K562 (cell line): ENCODE data around the gene OPRL1. TPM values are rescaled to one million over a fixed set of nuclear protein-coding genes. Genes with fewer than 3 reads are reported as not detected.

Source experiments
- ATF6 ChIP-seq: sonication (generic); formaldehyde crosslinking; IDR thresholded peaks from 2 replicates; pipeline ENCODE4 v1.4.0; 2020; ENCODE audit warnings: mild to moderate bottlenecking, missing genetic modification reagents
- C11orf30 ChIP-seq: fragments of 450-650 bp; IDR thresholded peaks from 2 replicates; pipeline ENCODE4 v1.6.1; 2016; ENCODE audit warnings: low read depth, mild to moderate bottlenecking
- CAMTA2 ChIP-seq: fragments of 250-450 bp; sonication (Bioruptor Pico); conservative IDR thresholded peaks from 2 replicates; pipeline ENCODE4 v1.5.1; 2022
- CBX1 ChIP-seq: sonication (generic); IDR thresholded peaks from 2 replicates; pipeline ENCODE4 v1.6.1; 2016; ENCODE audit warnings: antibody characterized with exemption, low read depth, mild to moderate bottlenecking
- CEBPB ChIP-seq: fragments of 450-650 bp; IDR thresholded peaks from 2 replicates; pipeline ENCODE4 v1.6.1; 2016; ENCODE audit warnings: missing genetic modification characterization, missing compliant biosample characterization
- CREB3 ChIP-seq: fragments of 450-650 bp; conservative IDR thresholded peaks from 2 replicates; pipeline ENCODE4 v1.6.1; 2016; ENCODE audit warnings: missing genetic modification characterization, low read depth, mild to moderate bottlenecking, missing compliant biosample characterization, moderate library complexity
- FOS ChIP-seq: IDR thresholded peaks from 3 replicates; pipeline ENCODE4 v1.6.1; 2011; ENCODE audit not compliant: insufficient read length; ENCODE audit errors: extremely low read depth
- FOXO4 ChIP-seq: fragments of 450-650 bp; formaldehyde crosslinking; IDR thresholded peaks from 2 replicates; pipeline ENCODE4 v1.4.0; 2020; ENCODE audit warnings: mild to moderate bottlenecking, moderate library complexity
- JUN ChIP-seq, 2 experiments: sonication (generic) in 1 of 2; formaldehyde crosslinking in 1 of 2; IDR thresholded peaks; 2 replicates each; pipeline versions ENCODE4 v1.6.1 to v1.8.0; 2012 to 2022; ENCODE audit warnings: borderline replicate concordance in 2 of 2, mild to moderate bottlenecking in 2 of 2, improper control_type of control experiment in 1 of 2, low read depth in 1 of 2, low read length in 1 of 2, missing genetic modification reagents in 1 of 2
- NRF1 ChIP-seq, 2 experiments: fragments of 450-650 bp; IDR thresholded peaks in 1 of 2; conservative IDR thresholded peaks in 1 of 2; 2 replicates each; pipeline ENCODE4 v1.6.1; 2014; ENCODE audit warnings: mild to moderate bottlenecking in 2 of 2
- RBFOX2 ChIP-seq: fragments of 200-400 bp; formaldehyde crosslinking; IDR thresholded peaks from 2 replicates; pipeline ENCODE4 v1.6.1; 2017; ENCODE audit warnings: low read depth, mild to moderate bottlenecking, low read length, moderate library complexity
- RBM25 ChIP-seq: fragments of 200-400 bp; formaldehyde crosslinking; IDR thresholded peaks from 2 replicates; pipeline ENCODE4 v1.6.1; 2018; ENCODE audit warnings: low read length, low read depth, moderate library complexity; ENCODE audit not compliant: severe bottlenecking
- RFX1 ChIP-seq: fragments of 450-650 bp; IDR thresholded peaks from 2 replicates; pipeline ENCODE4 v1.6.1; 2016; ENCODE audit warnings: mild to moderate bottlenecking, moderate library complexity
- SAP30 ChIP-seq: fragments of 200-600 bp; sonication (generic); IDR thresholded peaks from 2 replicates; pipeline ENCODE4 v1.6.1; 2012; ENCODE audit warnings: borderline replicate concordance, low read depth, mild to moderate bottlenecking, moderate library complexity, low read length, control low read depth, inconsistent platforms; ENCODE audit not compliant: insufficient read depth, poor library complexity, severe bottlenecking
- SRSF9 ChIP-seq: fragments of 200-400 bp; formaldehyde crosslinking; IDR thresholded peaks from 2 replicates; pipeline ENCODE4 v1.6.1; 2017; ENCODE audit warnings: low read depth, low read length, borderline replicate concordance
- ZHX1 ChIP-seq: fragments of 150-350 bp; conservative IDR thresholded peaks from 2 replicates; pipeline ENCODE4 v1.6.1; 2014; ENCODE audit warnings: low read length
- ZNF239 ChIP-seq: fragments of 250-450 bp; sonication (Bioruptor Pico); IDR thresholded peaks from 2 replicates; pipeline ENCODE4 v1.4.0; 2020; ENCODE audit warnings: mild to moderate bottlenecking
- ZNF347 ChIP-seq: fragments of 450-650 bp; formaldehyde crosslinking; IDR thresholded peaks from 2 replicates; pipeline ENCODE4 v1.4.0; 2020; ENCODE audit warnings: low read depth, mild to moderate bottlenecking, moderate library complexity
- ZNF431 ChIP-seq: sonication (generic); formaldehyde crosslinking; IDR thresholded peaks from 2 replicates; pipeline ENCODE4 v1.8.0; 2022; ENCODE audit warnings: mild to moderate bottlenecking, missing genetic modification reagents
- ZNF785 ChIP-seq: fragments of 250-450 bp; sonication (Bioruptor Pico); IDR thresholded peaks from 2 replicates; pipeline ENCODE4 v1.4.0; 2020; ENCODE audit warnings: mild to moderate bottlenecking
- polyA plus RNA-seq, 8 experiments: library from polyadenylated mRNA; depleted of rRNA in 4 of 8; stranded (reverse) in 5 of 8; unstranded in 3 of 8; fragments of >200 nt; fragmentation: Nextera tagmentation in 2 of 8; fragmentation: Illumina TruSeq in 1 of 8; extraction: Ambion mirVana in 2 of 8; extraction: Trizol in 1 of 8; gene quantifications; 2 replicates each; pipeline versions ENCODE4 v1.2.1 to v1.2.3, GENCODE V29; 2011 to 2014; ENCODE audit warnings: inconsistent platforms in 1 of 8, missing spikeins in 1 of 8
- total RNA-seq, 7 experiments: library from RNA; depleted of rRNA in 6 of 7; stranded (reverse); fragments of >200 nt in 6 of 7; fragmentation: Illumina TruSeq in 2 of 7; extraction: Trizol in 2 of 7; gene quantifications; 2 replicates each; pipeline versions ENCODE4 v1.2.1 to v1.2.3, GENCODE V29; 2011 to 2021; ENCODE audit warnings: low replicate concordance in 1 of 7

OPRL1 gene
- total and polyA plus RNA-seq, 9 of the 15 experiments (the other 6 are each of a cell fraction or from before 2014, with no cell fraction given), result 0.06 to 0.33 (median 0.11) TPM; not detected in 2

DNA sequence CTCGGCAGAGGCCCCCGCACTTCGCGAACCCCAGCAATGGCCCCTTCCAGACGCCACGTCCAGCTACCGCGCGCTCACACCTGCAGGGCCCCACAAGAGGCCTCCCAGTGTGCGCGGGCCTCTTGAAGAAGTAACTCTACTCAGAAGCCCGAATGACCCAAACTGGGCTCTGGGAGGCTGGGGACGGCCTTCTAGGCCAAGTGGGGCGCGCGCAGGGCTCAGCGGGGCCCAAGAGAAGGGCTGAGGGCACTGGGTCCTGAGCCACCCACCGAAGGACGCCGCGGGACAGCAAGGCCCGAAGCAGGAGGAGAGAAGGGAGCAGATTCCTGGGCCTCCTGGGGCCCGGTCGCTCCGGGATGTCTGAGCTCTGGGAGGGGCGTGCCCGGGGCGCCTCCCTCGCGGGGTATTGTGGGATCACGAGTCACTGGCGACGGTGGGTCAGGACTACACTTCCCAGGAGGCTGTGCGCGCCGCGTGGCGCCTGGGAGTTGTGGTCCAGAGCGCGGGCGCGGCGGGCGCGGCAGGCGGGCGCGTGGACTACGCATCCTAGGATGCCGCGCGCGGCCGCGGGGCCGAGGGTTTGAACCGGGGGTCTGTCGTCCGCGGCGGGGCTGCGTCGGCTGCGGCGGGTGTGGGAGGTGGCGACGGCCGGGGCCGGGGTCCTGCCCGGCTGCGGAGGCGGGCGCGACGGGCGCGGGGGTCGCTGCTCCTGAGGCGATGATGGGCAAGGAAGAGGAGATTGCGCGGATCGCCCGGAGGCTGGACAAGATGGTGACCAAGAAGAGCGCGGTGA, 17.1 kb upstream of the OPRL1 start, which contains the start of gene TCEA2 (continued):
- TF ChIP-seq NRF1 (conservative IDR thresholded peaks at IDR 0.05 in 1 of 2, IDR thresholded peaks at IDR 0.05 in 1 of 2) (peak; percentile 73 to 80; a peak in 3 of 4 replicates), SAP30 (no peak), CAMTA2 (CRISPR knock-in tag) (no peak), CBX1 (no peak), ZNF431 (CRISPR knock-in tag) (no peak), ZHX1 (peak; percentile 53; the same call in 1 of the 2 replicates), CREB3 (tag) (no peak), CEBPB (no peak), ATF6 (CRISPR knock-in tag) (no peak), JUN (IDR thresholded peaks at IDR 0.05; ENCODE audit: borderline replicate concordance, low read depth, low read length) (0 out of 2 replicates have a peak, but pooled peaks have one; percentile 23), JUN (CRISPR knock-in tag; IDR thresholded peaks at IDR 0.05; ENCODE audit: borderline replicate concordance) (no peak), ZNF239 (CRISPR knock-in tag) (peak; percentile 71), RBFOX2 (peak; percentile 81), RBM25 (no peak), RFX1 (no peak), ZNF785 (CRISPR knock-in tag) (no peak), FOS (no peak), C11orf30 (no peak), SRSF9 (no peak), ZNF347 (CRISPR knock-in tag) (no peak), FOXO4 (no peak)
